Measurements from ENCODE around the gene OSBPL1A. TPM values are rescaled to one million over a fixed set of nuclear protein-coding genes. Genes with fewer than 3 reads are reported as not detected.

OSBPL1A gene
- total and polyA plus RNA-seq, 12 donors, result 18.7 to 116 (median 60.0) TPM

- Histone ChIP-seq H3K27ac (no peak overlapping the region), H3K4me1 (replicated peaks in 1 of 2) (peaks cover 0 to 11% of the 10 kb centered on the region in 2 donors), H3K36me3 (replicated peaks in 1 of 2) (no peaks in the 10 kb centered on the region), H3K4me3 (no peak overlapping the region), H3K9me3 (replicated peaks in 1 of 3) (no peaks in the 10 kb centered on the region), H3K27me3 (no peaks in the 10 kb centered on the region)
- TF ChIP-seq CTCF (IDR thresholded peaks at IDR 0.05) (no peak), POLR2A (IDR thresholded peaks at IDR 0.05) (no peak)
- WGBS, 4 donors, result 57 to 74% (median 65%) methylated on average over 1 of the region's 1 CpG
- no peak for DNase-seq
- intact Hi-C loops (cut with DNase I), result no loop called here
Observed at GRCh38 chr18:24214913-24215312, 182.7 kb downstream of the OSBPL1A start.

GRCh38 chr18:24214144-24214543, 183.5 kb downstream of the OSBPL1A start:
- Histone ChIP-seq H3K27me3 (no peaks in the 10 kb centered on the region), H3K36me3 (replicated peaks in 1 of 2) (no peaks in the 10 kb centered on the region), H3K27ac (no peak overlapping the region), H3K4me1 (replicated peaks in 1 of 2) (peaks cover 0 to 11% of the 10 kb centered on the region in 2 donors), H3K9me3 (replicated peaks in 1 of 3) (no peaks in the 10 kb centered on the region), H3K4me3 (no peak overlapping the region)
- WGBS, 4 donors, result 88 to 95% (median 90%) methylated on average over 6 of the region's 6 CpGs
- DNase-seq, result no peak
- TF ChIP-seq CTCF (IDR thresholded peaks at IDR 0.05) (no peak), POLR2A (IDR thresholded peaks at IDR 0.05) (no peak)
- intact Hi-C loops (cut with DNase I), result no loop called here

GRCh38 chr18:24212939-24213338, 184.7 kb downstream of the OSBPL1A start:
- DNase-seq, result no peak
- Histone ChIP-seq H3K36me3 (replicated peaks in 1 of 2) (no peaks in the 10 kb centered on the region), H3K4me1 (replicated peaks in 1 of 2) (peaks cover 0 to 11% of the 10 kb centered on the region in 2 donors), H3K27me3 (no peaks in the 10 kb centered on the region), H3K9me3 (replicated peaks in 1 of 3) (no peaks in the 10 kb centered on the region), H3K4me3 (no peak overlapping the region), H3K27ac (no peak overlapping the region)
- WGBS, 4 donors, result 74 to 87% (median 82%) methylated on average over 6 of the region's 6 CpGs
- intact Hi-C loops (cut with DNase I), result no loop called here
- TF ChIP-seq CTCF (IDR thresholded peaks at IDR 0.05) (no peak), POLR2A (IDR thresholded peaks at IDR 0.05) (no peak)

GRCh38 chr18:24209558-24209957, 188.1 kb downstream of the OSBPL1A start:
- H3K27me3 ChIP-seq, result no peaks in the 10 kb centered on the region
- DNase-seq, result no peak
- H3K4me3 ChIP-seq, result no peak overlapping the region
- 70 to 96% (median 82%) methylated on average over 6 of the region's 6 CpGs for WGBS, 4 donors
- no peaks in the 10 kb centered on the region for H3K36me3 ChIP-seq (replicated peaks in 1 of 2)
- no peaks in the 10 kb centered on the region for H3K4me1 ChIP-seq (replicated peaks in 1 of 2)
- no peaks in the 10 kb centered on the region for H3K9me3 ChIP-seq (replicated peaks in 1 of 3)
- TF ChIP-seq CTCF (IDR thresholded peaks at IDR 0.05) (no peak), POLR2A (IDR thresholded peaks at IDR 0.05) (no peak)
- intact Hi-C loops (cut with DNase I), result no loop called here
- no peak overlapping the region for H3K27ac ChIP-seq
